Right lung (tissue), 10 donors: ENCODE results near the gene PDE5A. TPM values are rescaled to one million over a fixed set of nuclear protein-coding genes. Genes with fewer than 3 reads are reported as not detected.
"Not testable (repeated sequence)": the region's sequence is repeated elsewhere in the genome, so short reads cannot be mapped to it uniquely, and the experiment has no call there.

Experiments used
- DNase-seq, 2 donors: peaks; one replicate each; pipeline ENCODE4 v3.0.0-alpha.2; 2013
- long read RNA-seq, 8 donors: transcript quantifications; one replicate each; lab custom pipeline, GENCODE V29; 2026
- polyA plus RNA-seq, 5 donors: library from polyadenylated mRNA; unstranded; fragments of 120-200 nt; gene quantifications; one replicate each; pipeline versions ENCODE4 v1.2.1 to v1.2.3, GENCODE V29; 2013; ENCODE audit warnings: inconsistent platforms in 1 of 5, low replicate concordance in 1 of 5; ENCODE audit not compliant: insufficient read length in 5 of 5, insufficient read depth in 1 of 5

The PDE5A gene
- polyA plus RNA-seq: 10 to 100 TPM; 36.8 to 82.1 (median 77.6) TPM
- long read RNA-seq, donor 1, full-length matches to known transcripts: 3 of 10 reads
- long read RNA-seq, donor 1, partial matches to known transcripts: 7 of 10 reads
- long read RNA-seq, donor 1, other reads (novel, unspliced or antisense): 0 of 10 reads
- long read RNA-seq, donor 2, partial matches to known transcripts: 0 of 4 reads
- long read RNA-seq, donor 2, other reads (novel, unspliced or antisense): 0 of 4 reads
- long read RNA-seq, donor 3, full-length matches to known transcripts: 2 of 2 reads
- long read RNA-seq, donor 3, partial matches to known transcripts: 0 of 2 reads
- long read RNA-seq, donor 3, other reads (novel, unspliced or antisense): 0 of 2 reads
- long read RNA-seq, donor 4, full-length matches to known transcripts: 3 of 3 reads
- long read RNA-seq, donor 4, partial matches to known transcripts: 0 of 3 reads
- long read RNA-seq, donor 4, other reads (novel, unspliced or antisense): 0 of 3 reads
- long read RNA-seq, donor 5: 0 reads
- long read RNA-seq, donor 6, full-length matches to known transcripts: 3 of 3 reads
- long read RNA-seq, donor 6, partial matches to known transcripts: 0 of 3 reads
- long read RNA-seq, donor 6, other reads (novel, unspliced or antisense): 0 of 3 reads
- long read RNA-seq, donor 7, partial matches to known transcripts: 0 of 2 reads
- long read RNA-seq, donor 7, other reads (novel, unspliced or antisense): 0 of 2 reads
- long read RNA-seq, donor 8: 0 reads

- DNase-seq: peak; percentile 85
Observed at GRCh38 chr4:119628281-119629141, at the start of gene PDE5A. Gene PDE5A (minus strand): TSS chr4:119628804. CDS start chr4:119628671, 133 bp downstream.

GRCh38 chr4:119676101-119676500 lies 47.5 kb upstream of the PDE5A start:
- DNase-seq: no peak

GRCh38 chr4:119675391-119675790 lies 46.8 kb upstream of the PDE5A start:
- DNase-seq: no peak

DNA sequence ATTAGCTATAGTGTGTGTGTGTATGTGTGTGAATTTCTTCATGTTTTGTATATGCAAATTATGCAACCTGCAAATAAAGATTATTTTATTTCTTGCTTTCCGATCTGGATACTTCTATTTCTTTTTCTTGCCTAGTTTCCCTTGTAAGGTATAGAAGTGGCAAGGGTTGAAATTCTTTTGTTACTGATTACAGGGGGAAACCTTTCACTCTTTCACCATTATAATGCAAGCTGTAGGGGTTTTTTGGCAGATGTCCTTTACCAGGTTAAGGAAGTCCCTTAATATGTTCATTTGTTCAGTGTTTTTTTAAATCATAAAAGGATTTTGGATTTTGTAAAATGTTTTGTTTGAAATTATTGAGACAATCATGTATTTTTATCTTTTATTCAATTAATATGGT lies 44.3 kb upstream of the PDE5A start:
- DNase-seq: no peak

DNA sequence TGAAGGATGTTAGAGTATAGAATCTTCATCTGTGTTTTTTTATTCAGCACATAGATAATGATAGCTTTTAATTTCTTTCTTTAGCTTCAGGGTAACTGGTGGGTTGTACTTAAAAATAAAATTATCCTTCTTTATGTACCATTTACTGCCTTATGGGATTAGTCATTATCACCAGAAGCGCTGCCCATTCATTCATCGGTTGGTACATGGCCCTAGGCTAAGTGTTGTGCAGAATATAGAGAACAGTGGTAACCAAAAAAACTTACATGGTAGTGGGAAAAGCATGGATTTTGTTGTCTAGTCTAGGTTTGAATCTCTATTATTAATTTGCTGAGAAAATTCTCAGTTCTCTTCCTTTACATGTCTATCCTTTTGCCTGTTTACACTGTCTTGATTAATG lies 43.5 kb upstream of the PDE5A start:
- DNase-seq: no peak

GRCh38 chr4:119671205-119671604 lies 42.6 kb upstream of the PDE5A start:
- no peak for DNase-seq

DNA sequence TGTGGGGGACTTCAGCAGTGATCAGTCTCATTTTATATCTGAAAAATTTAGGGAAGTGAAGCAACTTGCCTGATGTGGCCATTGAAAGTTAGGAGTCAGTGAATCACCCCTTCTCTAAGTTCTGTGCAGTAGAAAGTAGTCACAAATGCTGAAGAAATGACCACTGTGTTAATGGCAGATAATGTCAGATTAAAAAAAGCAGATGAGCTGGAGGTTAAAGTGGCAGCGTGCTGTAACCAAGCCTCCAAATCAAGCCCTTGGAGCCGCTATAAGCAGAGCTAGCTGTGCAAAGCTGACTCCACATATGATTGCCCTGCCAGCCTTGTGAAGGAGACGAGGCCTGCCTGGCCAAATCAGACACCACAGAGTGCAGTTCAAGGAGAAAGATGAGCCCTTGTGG lies 39.2 kb upstream of the PDE5A start:
- DNase-seq: no peak

GRCh38 chr4:119666653-119667091 lies 38.1 kb upstream of the PDE5A start:
- no peak for DNase-seq

GRCh38 chr4:119665752-119666151 lies 37.1 kb upstream of the PDE5A start:
- DNase-seq: no peak

DNA sequence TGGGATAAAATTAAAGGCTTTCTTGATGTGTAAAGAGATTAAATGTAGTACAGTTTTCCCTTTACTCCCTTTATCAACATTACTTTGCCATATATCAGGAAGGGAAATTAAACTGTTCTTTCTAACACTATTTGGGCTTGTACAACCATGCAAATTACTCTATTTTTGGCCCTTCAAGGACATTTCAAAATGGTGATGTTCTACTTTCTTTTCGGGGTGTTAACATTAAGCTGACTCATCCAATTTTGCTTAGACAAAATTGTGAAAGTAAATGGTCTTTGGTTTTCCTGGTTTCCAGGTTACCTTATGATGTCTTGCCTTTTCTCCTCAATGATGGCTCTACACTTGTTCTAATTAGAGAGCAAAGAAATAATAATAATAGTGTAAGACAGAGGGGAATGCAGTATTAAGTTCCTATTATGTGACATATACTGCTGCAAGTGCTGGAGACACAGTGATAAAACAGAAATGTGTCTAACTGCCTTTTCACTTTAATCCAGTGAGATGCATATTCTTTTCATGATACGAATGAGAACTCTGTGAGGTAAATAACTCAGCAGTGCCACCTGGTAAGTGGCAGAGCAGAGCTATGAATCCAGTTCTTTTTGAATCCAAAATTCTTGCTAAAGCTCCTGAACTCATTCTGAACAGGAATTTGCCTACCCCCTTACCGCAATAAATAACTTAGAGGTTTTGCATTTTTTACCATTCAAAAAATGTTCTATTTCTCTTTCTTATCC lies 35.7 kb upstream of the PDE5A start:
- no peak for DNase-seq

DNA sequence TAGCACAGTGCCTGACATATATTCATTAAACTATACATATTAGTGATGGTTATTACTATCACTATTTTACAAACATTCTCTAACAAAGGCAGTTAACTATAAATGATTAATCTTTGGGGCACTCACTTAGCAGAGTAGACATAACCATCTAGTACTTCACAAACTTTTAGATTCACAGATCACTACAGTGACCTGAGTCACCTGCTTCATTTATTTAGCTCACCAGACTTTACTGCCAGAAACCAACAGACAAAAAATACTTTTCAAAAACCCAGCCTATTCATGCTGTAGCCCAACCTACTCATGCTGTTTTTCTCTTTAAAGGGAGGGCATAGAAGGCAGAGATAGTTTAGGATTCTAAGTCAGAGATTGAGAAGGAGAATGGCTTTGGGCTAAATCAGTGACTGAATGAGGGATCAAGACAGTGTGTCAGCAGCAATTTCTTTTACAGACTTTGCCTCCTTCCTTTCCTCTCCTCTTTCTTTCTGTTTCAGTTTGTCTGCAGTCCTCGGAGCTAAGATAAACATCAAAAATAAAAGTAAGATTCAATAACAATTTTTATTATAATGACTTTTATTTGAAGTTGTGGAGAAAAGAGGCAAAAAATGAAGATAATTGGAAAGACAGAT lies 34.7 kb upstream of the PDE5A start:
- DNase-seq: no peak

- not testable (repeated sequence) for DNase-seq
Observed at GRCh38 chr4:119662612-119663011, 34.0 kb upstream of the PDE5A start.

GRCh38 chr4:119661231-119661630 lies 32.6 kb upstream of the PDE5A start:
- no peak for DNase-seq

DNA sequence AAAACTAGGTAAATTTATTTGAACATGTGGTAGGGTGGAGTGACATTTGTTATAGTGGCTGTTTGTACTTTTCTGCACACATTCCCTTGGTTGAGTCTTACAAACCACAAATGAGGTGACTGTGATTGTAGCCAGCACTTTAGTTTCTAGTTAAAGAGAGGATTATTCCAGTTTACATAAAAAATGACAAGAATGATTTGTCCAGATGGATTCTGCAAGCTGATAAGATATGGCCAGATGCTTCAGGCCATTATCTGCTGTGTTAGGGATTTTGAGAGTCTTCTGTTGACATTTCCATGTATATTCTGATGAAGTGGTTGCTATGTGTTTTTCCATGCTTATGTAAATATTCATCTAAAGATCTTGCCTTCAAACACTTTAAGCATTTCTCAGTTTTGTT lies 31.0 kb upstream of the PDE5A start:
- DNase-seq: peak; percentile 79 to 80

DNA sequence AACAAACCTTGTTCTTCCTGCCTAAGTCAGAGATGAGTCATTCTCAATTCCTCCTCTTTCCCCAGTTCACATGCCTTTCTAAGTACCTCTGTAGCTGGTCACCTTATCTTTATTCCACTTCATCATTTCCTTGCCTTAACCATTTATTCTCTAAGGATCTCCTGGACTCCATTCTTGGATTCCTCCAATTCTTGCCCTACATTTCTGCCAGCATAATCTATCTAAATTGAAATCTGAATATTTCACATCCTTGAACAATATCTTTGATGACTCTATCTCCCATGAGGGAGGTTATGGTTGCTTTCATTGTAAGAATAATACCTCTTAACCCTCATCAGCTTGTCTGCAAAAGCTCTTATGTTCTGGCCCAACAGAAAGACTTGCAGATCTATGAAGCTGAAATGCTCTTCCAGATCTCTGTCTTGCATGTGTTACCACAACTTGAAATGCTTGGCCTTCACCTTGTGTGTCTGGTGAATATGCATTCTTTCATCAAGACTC lies 28.6 kb upstream of the PDE5A start:
- DNase-seq: no peak

DNA sequence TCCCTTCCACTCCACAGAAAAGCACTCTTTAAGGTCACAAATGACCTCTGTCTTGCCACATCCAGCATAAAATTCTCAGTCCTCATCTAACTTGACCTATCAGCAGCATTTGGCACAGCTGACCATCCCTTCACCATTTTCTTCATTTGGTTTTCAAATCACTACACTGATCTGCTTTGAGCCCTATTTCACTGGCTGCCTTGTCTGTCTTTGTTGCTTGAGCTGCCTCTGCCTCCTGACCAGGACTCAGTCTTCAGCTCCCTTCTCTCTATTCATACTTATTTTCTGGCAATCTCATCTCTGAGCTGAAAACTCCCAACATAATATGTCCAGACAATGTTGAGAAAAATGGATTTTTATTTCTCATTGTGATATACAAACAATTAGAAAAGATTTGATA lies 27.7 kb upstream of the PDE5A start:
- DNase-seq: no peak

GRCh38 chr4:119655111-119655837 lies 26.7 kb upstream of the PDE5A start:
- no peak for DNase-seq

GRCh38 chr4:119653990-119654389 lies 25.4 kb upstream of the PDE5A start:
- no peak for DNase-seq

GRCh38 chr4:119652998-119653397 lies 24.4 kb upstream of the PDE5A start:
- no peak for DNase-seq

GRCh38 chr4:119648398-119648797 lies 19.8 kb upstream of the PDE5A start:
- no peak for DNase-seq
